DND-41 (cell line): ENCODE measurements around the gene C1orf141.

Experiments used
- CTCF ChIP-seq: IDR thresholded peaks from 2 replicates; pipeline ENCODE4 v1.5.1; 2012; ENCODE audit warnings: borderline replicate concordance, low read length, moderate library complexity, mild to moderate bottlenecking; ENCODE audit not compliant: poor library complexity, severe bottlenecking; ENCODE audit errors: extremely low read depth
- EZH2 ChIP-seq: IDR thresholded peaks from 3 replicates; pipeline ENCODE4 v1.6.1; 2012; ENCODE audit warnings: borderline replicate concordance, low read depth, mild to moderate bottlenecking, moderate library complexity, low read length, inconsistent platforms; ENCODE audit not compliant: severe bottlenecking

- TF ChIP-seq CTCF, result no peak
- no peak for TF ChIP-seq EZH2
These were observed 57.2 kb downstream of the C1orf141 start for GRCh38 chr1:67077593-67077992.
